Measurements from ENCODE around the gene KCTD12.

DNA sequence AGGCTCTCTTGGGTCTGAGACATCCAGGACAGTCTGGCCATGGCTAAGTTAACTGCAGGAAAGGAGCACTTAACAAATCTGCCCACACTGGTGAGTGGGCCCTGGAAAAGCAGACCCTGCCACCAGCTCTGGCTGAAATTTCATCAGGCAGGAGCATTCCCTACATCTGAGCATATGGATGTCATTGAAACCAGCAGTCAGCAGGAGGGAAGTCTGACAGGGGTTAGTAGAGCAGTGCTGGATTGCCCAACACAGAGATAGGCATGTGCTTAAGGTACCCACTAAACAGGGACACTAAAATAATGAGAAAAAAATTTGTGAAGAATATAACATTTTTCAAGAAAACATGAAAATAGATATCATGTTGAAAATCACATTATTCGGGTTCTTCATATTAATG, 48.5 kb upstream of the KCTD12 start:
- TF ChIP-seq TCF7L2 (IDR thresholded peaks at IDR 0.05; ENCODE audit: borderline replicate concordance, extremely low read depth, insufficient read depth, insufficient read length) (no peak), POLR2A (IDR thresholded peaks at IDR 0.05; ENCODE audit: borderline replicate concordance, extremely low read depth, insufficient read depth, insufficient read length) (no peak)
- TF ChIP-seq, protein P1, sequence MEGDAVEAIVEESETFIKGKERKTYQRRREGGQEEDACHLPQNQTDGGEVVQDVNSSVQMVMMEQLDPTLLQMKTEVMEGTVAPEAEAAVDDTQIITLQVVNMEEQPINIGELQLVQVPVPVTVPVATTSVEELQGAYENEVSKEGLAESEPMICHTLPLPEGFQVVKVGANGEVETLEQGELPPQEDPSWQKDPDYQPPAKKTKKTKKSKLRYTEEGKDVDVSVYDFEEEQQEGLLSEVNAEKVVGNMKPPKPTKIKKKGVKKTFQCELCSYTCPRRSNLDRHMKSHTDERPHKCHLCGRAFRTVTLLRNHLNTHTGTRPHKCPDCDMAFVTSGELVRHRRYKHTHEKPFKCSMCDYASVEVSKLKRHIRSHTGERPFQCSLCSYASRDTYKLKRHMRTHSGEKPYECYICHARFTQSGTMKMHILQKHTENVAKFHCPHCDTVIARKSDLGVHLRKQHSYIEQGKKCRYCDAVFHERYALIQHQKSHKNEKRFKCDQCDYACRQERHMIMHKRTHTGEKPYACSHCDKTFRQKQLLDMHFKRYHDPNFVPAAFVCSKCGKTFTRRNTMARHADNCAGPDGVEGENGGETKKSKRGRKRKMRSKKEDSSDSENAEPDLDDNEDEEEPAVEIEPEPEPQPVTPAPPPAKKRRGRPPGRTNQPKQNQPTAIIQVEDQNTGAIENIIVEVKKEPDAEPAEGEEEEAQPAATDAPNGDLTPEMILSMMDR (IDR thresholded peaks at IDR 0.05 in 2 of 3, conservative IDR thresholded peaks at IDR 0.05 in 1 of 3; ENCODE audit: borderline replicate concordance in 1 of 3, insufficient read depth in 1 of 3, low read depth in 2 of 3, low read length in 2 of 3), result no peak
